GM23248 (cell line): ENCODE measurements around the gene PNPLA3.

Source experiments
- EZH2 ChIP-seq: fragments of 200-600 bp; sonication (generic); IDR thresholded peaks from 2 replicates; pipeline ENCODE4 v1.6.1; 2018; ENCODE audit warnings: antibody characterized with exemption, mild to moderate bottlenecking; ENCODE audit not compliant: insufficient read depth, poor library complexity, severe bottlenecking
- EZH2phosphoT487 ChIP-seq: fragments of 200-600 bp; sonication (generic); IDR thresholded peaks from 2 replicates; pipeline ENCODE4 v1.6.1; 2018; ENCODE audit warnings: antibody characterized with exemption, moderate library complexity, mild to moderate bottlenecking, low read depth; ENCODE audit not compliant: insufficient read depth

DNA sequence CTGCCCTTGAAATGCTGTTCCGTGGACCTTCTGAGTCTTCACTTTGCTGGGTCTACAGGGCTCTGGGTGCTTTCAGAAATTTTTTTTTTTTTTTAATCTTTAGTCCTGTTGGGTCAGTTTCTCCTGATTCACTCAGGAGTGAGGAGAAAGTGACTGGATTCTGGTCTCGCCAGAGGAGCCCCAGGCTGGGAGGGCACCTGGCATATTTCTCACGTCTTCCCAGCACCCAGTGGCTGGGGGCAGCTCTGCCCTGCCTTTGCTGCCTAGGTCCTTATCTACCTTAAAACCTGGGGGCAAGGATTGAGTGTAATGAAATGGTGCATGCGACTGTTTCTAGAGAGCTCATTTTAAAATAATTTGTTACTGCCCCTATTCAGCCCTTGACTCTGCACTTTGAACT, 55.0 kb downstream of the PNPLA3 start:
- TF ChIP-seq EZH2 = no peak
- TF ChIP-seq EZH2phosphoT487 = no peak
